ENCODE data around the gene MYO5B.
"Not testable (repeated sequence)": the region's sequence is repeated elsewhere in the genome, so short reads cannot be mapped to it uniquely, and the experiment has no call there.

MYO5B gene

GRCh38 chr18:50194631-50195532 is at the start of gene MYO5B:
Gene MYO5B (minus strand): TSS chr18:50195147. CDS start chr18:50194793, 354 bp downstream.
- DNase-seq (ENCODE audit: low read depth) = peak; percentile 8

GRCh38 chr18:50241768-50242167 is 46.8 kb upstream of the MYO5B start:
- not testable (repeated sequence) for DNase-seq (ENCODE audit: low read depth)

- no peak for DNase-seq (ENCODE audit: low read depth)
Measured at GRCh38 chr18:50240080-50240563, 45.2 kb upstream of the MYO5B start.

GRCh38 chr18:50232419-50232818 is 37.5 kb upstream of the MYO5B start:
- DNase-seq (ENCODE audit: low read depth) = no peak

- DNase-seq (ENCODE audit: low read depth) = no peak
Measured at GRCh38 chr18:50231621-50232020, 36.7 kb upstream of the MYO5B start.

- DNase-seq (ENCODE audit: low read depth) = not testable (repeated sequence)
Measured at GRCh38 chr18:50220249-50220648, 25.3 kb upstream of the MYO5B start.

- peak; percentile 15 for DNase-seq (ENCODE audit: low read depth)
Measured at GRCh38 chr18:50218432-50219197, 23.7 kb upstream of the MYO5B start.

GRCh38 chr18:50209311-50209710 is 14.4 kb upstream of the MYO5B start:
- no peak for DNase-seq (ENCODE audit: low read depth)

GRCh38 chr18:50207722-50208121 is 12.8 kb upstream of the MYO5B start:
- no peak for DNase-seq (ENCODE audit: low read depth)

GRCh38 chr18:50203801-50204604 is 9.1 kb upstream of the MYO5B start:
- DNase-seq (ENCODE audit: low read depth) = no peak

- DNase-seq (ENCODE audit: low read depth) = no peak
Measured at GRCh38 chr18:50201476-50202018, 6.6 kb upstream of the MYO5B start.

GRCh38 chr18:50199921-50200320 is 5.0 kb upstream of the MYO5B start:
- DNase-seq (ENCODE audit: low read depth) = no peak

- no peak for DNase-seq (ENCODE audit: low read depth)
Measured at GRCh38 chr18:50199346-50199855, 4.5 kb upstream of the MYO5B start.

GRCh38 chr18:50196261-50196660 is 1.3 kb upstream of the MYO5B start:
- no peak for DNase-seq (ENCODE audit: low read depth)

- no peak for DNase-seq (ENCODE audit: low read depth)
Measured at GRCh38 chr18:50195689-50196088, 742 bp upstream of the MYO5B start.

GRCh38 chr18:50193796-50194630 is 934 bp downstream of the MYO5B start:
- DNase-seq (ENCODE audit: low read depth) = no peak

- DNase-seq (ENCODE audit: low read depth) = no peak
Measured at GRCh38 chr18:50192995-50193795, 1.8 kb downstream of the MYO5B start.

GRCh38 chr18:50190926-50191325 is 4.0 kb downstream of the MYO5B start:
- DNase-seq (ENCODE audit: low read depth) = no peak

- DNase-seq (ENCODE audit: low read depth) = no peak
Measured at GRCh38 chr18:50190236-50190635, 4.7 kb downstream of the MYO5B start.

- DNase-seq (ENCODE audit: low read depth) = no peak
Measured at GRCh38 chr18:50189160-50189559, 5.8 kb downstream of the MYO5B start.
